SHP77 treated with DMSO at 0.1 percent for 48 hours (cell line): ENCODE results near the gene IQGAP1.

Experiments used
- DNase-seq: peaks from one replicate; lab custom pipeline; 2025; lab: John Stamatoyannopoulos, UW

Gene IQGAP1

DNA sequence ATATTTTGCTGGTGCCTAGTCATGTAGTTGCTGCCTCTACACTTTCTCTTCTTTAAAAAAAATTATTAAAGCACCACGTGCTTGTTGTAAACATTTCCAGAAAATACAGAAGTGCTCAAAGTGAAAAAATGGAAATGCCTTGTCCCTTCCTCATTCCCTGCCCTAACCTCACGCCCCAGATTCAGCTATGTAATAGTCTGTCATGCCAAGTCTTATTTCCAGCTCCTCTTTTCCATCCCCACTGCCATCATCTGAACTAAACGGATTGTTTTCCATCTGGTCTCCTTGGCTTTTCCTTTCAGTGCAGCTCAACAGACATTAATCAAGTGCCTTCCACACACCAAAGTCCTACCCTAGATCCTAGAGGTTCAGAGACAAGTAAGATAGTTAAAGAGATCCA lies 20.5 kb upstream of the IQGAP1 start:
- DNase-seq: no peak

DNA sequence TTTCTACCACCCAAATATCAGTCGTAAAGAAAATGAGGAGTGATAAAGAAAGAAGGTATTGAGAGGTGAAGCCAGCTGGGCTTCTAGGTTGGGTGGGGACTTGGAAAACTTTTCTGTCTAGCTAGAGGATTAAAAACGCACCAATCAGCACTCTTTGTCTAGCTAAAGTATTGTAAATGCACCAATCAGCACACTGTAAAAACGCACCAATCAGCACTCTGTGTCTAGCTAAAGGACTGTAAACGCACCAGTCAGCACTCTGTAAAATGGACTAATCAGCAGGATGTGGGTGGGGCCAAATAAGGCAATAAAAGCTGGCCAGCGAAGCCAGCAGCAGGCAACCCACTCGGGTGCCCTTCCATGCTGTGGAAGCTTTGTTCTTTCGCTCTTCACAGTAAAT lies 13.0 kb upstream of the IQGAP1 start:
- DNase-seq: no peak

DNA sequence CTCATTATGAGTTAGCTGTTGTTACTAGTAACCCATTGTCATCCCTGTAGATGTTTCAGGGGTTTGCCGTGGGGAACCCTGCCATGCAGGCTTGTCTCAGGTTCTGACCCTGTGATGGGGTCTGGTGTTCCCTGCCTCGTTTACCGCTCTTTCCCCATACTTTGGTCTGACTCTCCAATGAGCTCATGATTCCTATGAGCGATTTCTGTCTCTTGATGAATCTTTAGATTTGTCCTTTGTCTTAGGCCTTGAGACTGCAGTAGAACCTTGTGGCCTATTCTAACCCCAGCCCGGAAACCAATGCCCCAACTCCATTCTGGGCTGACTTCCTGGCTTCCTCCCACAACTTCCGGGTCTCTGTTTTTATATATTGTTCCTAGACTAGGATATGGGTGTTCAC lies 11.3 kb upstream of the IQGAP1 start:
- no peak for DNase-seq

DNA sequence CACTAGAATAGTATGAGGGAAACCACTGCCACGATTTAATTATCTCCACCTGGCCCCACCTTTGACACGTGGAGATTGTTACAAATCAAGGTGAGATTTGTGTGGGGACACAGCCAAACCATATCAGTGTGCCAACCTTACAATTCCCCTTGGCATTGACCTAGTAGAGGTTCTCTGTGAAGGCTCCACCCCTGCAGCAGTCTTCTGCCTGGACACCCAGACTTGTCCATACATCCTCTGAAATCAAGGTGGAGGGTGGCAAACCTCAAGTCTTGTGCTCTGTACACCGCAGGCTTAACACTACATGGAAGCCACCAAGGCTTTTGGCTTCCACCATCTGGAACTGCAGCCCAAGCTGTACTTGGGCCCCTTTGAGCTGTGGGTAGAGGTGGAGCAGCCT lies 8.8 kb upstream of the IQGAP1 start:
- DNase-seq: no peak

DNA sequence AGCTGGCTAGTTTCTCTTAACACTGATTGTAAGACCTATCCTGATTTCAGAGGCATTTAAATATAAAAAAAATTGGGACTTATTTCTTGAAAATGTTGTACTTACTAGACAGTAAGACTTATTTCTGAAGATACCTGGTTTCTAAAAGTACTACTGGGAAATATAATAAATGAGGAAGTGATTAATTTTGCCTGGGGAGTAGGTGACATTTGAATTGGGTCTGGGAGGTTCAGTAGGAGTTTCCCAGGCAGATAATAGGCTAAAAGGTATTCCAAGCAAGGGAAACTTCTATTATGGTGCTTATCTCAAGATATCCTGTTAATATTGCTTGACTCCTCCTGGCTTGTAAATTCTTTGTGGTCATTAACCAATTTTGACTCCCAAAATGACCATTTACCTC lies 6.5 kb upstream of the IQGAP1 start:
- no peak for DNase-seq

DNA sequence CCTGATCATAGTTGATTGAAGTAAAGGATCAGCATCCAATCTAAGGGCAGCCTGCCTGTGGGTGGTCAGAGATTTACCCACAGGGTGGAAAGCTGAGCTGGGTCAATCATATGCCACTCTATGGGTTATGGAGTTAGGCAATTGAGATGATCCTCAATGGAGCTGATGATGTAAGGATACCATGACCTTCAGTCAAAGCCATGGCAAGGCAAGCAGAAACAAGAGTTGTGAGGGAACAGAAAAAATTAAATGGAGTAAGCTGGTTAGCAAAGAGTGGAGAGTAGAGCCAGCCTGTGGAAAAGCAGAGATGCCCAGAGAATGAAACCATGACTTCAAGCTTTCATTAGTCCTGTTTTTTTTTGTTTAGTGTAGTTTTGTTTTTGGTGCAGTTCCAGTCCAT lies 5.7 kb upstream of the IQGAP1 start:
- DNase-seq: no peak

DNA sequence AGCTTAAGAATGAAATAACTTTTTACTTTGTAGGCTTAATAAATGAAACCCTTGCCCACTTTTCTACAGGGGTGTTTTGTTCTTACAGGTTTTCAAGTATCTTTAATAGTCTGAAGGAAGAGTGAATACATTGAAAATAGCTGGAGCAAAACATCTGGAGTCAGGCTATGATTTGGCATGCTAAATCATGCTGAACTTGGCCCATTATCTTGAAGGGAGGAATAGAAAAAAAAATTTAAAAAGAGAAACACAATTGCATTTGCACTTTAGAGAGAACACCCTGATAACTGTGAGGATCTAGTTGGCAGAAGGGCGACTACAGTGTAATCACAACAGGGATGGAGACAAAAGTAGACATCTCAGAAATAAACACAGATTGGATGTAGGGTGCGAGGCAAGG lies 1.8 kb upstream of the IQGAP1 start:
- DNase-seq: no peak

DNA sequence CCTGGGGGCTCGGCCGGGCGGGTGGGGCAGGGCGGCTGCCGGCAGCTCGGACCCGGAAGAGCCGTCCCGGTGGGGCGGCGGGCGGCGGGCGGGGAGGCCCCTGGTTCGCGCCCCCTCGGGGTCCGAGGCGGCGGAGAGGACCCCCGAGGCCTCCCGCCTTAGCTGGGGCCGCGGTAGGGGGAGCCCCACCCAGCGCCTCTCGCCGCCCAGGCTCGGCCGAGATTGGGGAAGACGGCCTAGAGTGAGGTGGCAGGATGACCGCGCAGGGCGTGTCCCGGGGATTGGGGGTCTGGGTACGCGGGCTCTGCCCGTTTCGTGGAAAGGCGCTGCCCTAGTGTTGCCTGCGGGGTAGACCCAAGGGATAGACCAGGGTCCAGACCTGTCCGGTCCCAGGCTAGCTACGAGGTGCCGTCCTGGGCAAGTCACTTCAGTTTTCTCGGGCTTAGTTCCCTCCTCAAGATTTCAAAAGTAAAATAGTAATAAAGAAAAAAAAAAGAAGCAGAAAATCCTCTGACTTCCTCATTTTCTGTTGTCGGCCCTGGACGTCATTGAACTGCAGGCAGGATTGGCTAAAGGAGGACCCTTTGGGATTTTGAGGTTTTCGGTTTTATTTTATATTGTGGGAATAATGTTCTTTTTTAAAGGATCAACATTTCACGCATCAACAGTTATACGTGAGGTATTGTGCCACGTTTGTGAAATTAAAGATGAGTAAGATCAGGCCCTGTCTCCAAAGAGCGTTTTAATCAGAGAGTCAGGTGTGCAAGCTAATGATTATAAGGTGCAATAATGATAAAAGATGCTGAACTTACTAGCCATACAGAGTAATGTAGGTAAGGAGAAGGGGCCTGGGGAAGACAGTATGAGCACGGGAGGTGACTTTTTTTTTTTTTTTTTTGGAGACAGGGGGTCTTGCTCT lies 679 bp downstream of the IQGAP1 start:
- DNase-seq: no peak

DNA sequence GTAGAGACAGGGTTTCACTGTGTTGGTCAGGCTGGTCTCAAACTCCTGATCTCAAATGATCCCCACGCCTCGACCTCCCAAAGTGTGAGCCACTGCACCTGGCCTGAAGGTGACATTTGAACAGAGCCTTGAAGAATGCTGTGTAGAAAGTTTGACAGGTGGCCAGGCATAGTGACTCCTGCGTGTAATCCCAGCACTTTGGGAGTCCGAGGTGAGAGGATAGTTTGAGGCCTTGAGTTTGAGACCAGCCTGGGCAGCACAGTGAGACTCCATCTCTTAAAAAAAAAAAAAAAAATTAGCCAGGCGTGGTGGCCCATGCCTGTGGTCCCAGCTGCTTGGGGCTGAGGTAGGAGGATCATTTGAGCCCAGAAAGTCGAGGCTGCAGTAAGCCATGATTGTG lies 1.5 kb downstream of the IQGAP1 start:
- DNase-seq: no peak

DNA sequence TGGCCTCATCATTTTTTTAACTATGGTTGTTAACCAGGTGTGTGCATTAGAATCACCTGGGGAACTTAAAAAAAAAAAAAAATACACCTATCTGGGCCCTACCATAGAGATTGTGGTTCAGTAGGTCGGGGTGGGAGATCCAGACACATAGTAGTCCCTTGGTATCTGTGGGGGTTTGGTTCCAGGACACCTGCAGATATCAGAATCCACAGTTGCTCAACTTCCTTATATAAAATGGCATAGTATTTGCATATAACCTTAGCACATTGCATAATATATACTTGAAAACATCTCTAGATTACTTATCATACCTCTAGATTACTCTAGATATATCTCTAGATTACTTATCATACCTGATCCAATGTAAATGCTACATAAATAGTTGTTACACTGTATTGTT lies 5.0 kb downstream of the IQGAP1 start:
- no peak for DNase-seq

DNA sequence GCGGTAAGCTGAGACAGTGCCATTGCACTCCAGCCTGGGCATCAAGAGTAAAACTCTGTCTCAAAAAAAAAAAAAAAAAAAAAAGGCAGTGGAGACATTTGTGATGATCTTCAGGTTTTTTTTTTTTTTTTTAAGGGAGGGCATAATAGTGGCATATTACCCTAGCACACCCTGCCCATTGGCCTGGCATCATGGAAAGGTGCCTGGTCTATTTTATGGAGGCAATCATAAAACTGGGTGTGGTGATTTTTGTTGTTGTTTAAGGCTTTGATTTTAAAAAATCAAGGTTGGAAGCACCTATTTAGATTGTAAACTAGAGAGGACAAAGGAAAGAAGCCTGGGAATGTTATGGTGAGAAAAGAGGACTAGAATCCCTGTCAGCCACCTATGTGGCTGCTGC lies 6.0 kb downstream of the IQGAP1 start:
- no peak for DNase-seq

DNA sequence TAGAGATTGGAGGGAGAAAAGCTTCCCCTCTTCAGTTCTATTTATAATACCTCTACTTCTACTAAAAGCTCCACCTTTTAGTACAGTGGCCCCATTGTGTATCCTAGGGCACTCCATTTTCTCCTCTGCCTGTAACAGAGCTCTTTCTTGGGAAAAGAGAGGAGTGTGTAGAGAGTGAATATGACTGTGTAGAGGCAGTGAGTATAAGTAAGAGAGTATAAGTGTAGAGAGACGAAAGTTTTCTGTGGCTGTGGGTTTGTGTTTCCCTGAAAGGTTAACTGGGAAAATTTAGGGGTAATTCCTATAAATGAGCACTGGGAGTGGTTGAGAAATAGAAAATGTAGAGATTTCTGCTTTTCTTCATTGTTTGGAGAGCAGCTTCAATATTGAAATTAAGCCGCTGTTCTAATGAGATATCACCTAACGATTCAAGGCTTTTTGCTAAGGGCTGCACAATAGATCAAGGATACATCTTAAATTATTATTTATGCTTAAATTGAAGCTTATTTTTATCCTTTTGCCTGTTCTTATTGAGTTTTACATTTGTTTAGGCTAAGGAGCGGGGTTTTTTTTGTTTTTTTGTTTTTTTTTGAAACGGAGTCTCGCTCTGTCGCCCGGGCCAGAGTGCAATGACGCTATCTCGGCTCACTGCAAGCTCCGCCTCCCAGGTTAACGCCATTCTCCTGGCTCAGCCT lies 6.9 kb downstream of the IQGAP1 start:
- DNase-seq: no peak

DNA sequence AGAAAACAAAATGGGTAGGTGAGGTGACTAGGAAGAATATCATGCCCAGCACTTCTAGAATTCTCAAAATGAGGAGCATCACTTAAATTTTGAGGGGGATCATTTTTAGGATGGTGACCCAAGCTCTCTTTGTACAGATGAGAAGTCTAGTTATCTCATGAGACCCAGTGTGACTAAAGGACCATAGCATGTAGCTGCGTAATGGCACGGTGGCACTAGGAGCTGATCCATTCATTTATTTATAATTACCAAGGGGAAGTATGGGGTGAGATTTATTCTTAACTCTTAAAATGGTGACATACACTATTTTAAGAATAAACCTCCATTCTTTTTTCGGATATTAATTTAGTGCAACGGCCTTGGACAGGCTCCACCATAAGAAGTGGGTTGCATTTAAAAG lies 8.3 kb downstream of the IQGAP1 start:
- no peak for DNase-seq

DNA sequence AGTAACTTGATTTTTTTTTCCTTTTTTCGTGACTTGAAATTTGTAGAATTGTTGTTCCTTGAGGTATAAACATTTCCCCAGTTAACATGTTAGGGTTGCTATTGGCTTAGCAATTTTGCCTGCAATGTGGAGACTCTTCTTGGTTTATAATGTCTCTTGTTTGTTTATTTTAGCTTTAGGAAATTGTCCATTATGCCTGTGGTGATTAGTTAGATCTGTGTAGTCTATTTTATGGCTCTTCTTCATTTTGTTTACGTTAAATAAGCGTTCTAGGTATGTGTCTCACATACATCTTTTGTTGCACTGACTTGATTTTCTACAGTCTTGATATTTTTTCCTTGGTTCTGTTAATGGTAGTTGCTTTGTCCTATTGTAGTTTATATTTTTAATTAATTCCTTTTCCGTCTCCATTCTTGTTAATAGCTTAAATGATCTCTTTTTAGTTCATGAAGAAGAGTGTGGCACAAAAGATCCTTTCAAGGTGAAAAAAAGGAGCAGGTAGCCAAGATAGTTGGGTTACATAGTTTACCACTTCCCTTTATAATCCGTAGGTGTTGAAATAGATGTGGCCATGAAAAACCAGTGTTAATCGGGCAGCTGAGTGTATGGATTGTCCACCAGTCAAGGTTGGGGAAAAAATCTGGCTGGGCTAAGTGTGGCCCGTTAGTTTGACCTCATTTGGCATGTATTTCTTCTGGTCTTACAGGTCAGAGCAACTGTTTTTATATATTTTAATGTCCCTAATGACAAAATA lies 12.1 kb downstream of the IQGAP1 start:
- DNase-seq: no peak

DNA sequence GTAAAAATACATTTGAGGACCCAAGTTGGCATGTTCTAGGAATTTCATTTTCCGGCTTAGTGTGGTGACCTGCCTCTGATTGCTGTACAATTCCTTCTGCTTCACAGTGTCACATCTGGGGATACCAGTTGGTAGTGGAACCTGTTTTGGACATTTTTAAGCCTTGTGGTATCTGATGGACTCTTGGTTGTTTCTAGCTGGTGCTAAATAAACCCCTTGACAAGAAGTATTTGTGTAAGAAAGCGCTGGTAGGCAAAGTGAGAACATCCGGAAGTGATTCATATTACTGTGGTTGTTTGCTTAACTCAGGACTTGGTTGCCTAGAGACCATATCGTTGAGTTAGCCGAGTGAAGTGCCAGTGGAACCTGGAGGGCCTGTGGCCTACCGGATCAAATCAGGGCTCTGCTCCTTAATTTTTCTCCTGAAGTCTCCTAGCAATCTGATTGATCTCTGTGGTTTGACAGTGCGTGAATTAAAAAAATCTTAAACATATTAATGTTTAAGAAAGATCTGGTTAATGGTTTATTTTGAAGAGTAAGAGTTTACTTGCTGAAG lies 12.8 kb downstream of the IQGAP1 start:
- DNase-seq: peak; percentile 92

DNA sequence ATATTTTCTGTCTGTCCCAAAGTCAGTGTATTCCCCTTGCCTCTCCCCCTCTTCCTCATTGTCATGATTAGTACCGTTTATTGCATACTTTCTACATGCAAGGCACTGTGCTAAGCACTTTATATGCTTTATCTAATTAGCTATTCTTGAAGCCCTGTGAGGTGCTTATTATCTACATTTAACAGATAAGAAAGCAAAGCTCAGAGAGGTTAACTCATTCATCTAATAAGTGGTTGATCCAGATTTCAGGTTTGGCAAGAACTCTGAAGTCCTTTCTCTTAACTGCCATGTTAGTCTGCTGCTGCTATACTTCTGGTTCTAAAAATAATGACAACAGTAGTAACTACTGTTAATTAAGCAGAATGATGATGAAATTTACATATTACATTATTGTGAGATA lies 13.5 kb downstream of the IQGAP1 start:
- DNase-seq: no peak

DNA sequence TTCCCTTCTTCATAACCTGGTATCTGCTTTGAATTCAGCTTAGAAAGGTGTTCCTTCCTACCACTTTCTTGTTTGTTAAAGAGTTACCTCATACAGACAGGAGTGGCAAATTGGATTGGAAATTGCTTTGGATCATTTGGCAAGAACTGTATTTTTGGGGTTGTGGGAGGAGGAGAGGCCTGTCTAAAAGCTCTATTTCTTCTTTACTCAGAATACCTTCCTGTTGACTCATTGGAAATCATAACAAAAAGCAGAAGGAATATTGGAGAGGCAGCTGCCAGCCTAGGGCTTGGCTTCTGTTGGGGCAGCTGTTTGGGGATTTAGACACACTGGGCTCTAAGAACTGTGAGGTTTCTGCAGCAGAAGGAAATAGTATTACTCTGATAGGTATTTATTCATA lies 14.2 kb downstream of the IQGAP1 start:
- DNase-seq: peak; percentile 72

DNA sequence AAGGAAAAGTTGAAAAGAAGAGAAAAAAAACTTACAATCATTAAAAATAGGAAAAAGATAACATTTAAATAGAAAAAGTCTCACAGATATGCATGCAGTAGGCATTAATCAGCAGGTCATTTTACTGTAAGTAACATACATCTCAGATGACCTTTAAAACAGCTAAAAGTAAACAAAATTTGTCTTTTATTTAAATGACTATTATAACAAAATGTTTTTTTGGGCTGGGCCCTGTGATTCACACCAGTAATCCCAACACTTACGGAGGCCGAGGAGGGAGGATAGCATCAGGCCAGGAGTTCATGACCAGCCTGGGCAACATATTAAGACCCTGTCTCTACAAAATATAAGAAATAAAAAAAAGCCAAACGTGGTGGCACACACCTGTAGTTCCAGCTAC lies 14.7 kb downstream of the IQGAP1 start:
- no peak for DNase-seq

DNA sequence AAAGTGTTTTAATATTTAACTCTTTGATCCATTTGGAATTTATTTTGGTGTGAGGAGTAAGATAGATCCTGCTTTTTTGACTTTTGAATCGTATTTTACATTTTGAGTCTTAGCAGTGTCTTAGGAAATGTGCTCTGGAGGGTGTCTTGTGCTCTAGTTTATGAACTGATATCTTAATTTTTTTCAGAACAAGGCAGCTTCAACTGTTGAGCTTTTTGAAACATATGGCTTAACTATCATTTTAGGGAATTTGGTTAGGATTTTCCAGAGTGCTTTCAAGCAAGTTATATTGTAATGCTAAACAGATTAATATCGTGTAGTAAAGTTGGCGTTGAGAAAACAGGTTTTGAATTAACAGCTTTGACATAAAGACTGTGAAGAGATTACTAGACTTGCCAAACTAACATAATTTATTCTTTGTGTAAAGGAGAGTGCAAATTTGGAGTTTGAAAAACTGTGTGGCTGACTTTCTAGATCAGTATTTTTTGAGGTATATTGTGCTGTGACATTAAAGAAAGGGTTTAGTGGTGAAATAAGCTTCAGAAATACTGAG lies 17.1 kb downstream of the IQGAP1 start:
- no peak for DNase-seq

DNA sequence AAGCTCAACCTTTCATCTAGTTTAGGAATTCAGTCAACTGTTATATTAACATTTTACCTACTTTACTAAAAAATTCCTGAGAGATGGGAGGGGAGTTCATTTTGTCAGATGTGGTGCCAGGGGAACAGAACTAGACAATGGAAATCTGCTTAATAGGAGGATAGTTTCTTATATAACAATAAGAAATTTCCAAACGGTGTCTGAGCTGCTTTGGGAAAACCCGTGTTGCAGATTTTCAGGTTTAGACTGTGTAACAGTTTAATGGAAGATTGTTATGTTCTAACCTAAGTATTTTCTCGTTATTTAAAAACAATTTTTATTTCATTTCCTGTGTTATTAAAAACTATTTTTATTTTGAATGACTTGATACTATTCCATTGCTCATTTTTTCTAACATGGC lies 19.3 kb downstream of the IQGAP1 start:
- DNase-seq: no peak

DNA sequence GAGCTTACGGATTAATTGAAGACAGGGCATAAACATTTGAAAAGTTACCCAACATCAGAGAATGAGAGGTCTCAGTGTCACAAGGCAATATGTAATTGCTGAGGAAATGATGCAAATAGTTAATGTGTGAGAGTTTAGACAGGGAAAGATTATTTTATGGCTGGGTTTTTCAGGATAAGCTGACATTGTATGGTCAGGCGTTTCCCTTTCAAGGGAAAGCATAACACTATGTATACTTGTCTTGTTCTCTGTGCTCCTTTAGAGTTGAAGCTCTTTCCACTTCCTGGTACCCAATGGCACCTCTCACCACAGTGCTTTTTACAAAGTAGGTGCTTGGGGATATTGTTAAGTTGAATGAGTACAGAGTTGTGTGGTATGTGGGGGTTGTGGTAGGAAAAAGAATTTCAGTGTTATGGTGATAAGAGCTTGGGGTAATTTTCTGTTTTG lies 19.9 kb downstream of the IQGAP1 start:
- DNase-seq: no peak

DNA sequence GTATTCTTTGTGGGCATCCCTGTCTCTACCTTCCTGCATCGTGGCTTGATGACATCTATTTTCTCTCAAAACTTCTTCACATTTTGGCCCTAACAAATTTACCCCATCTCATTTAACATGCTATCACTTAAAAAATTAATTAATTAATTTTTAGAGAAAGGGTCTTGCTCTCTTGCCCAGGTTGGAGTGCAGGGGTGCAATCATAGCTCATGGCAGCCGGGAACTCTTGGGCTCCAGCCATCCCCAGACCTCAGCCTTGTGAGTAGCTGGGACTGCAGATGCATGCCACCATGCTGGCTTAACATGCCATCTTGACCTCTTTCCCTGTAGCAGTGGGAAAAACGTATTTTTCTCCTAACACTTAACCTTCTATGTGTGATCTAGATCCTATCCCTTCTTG lies 20.6 kb downstream of the IQGAP1 start:
- no peak for DNase-seq
